ENCODE data around the gene HSPB1.

DNA sequence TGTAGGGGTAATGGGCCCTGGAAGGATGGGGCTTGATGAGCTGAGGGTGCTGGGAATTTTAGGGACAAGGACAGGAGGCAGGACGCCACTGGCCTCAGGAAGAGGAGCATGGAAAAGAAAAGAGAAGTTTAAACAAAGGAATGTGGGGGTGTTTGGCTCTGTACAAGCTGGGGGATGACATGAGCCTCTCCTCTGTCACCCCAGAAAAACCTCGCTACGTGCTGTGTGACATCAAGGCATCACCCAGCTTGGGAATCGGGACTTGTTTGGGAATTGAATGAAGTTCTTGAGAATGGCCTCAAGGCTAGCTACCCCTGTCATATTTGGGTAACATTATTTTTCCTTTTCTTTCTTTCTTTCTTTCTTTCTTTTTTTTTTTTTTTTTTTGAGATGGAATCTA, 47.7 kb upstream of the HSPB1 start:
- TF ChIP-seq TOX (CRISPR knock-in tag; IDR thresholded peaks at IDR 0.05; ENCODE audit: borderline replicate concordance) (no peak), ZFP3 (CRISPR knock-in tag; IDR thresholded peaks at IDR 0.05) (no peak), OSR1 (CRISPR knock-in tag; IDR thresholded peaks at IDR 0.05) (no peak), SNAI2 (CRISPR knock-in tag; IDR thresholded peaks at IDR 0.05) (no peak), ESRRG (CRISPR knock-in tag; IDR thresholded peaks at IDR 0.05) (no peak), CSDC2 (CRISPR knock-in tag; IDR thresholded peaks at IDR 0.05) (no peak), ZNF70 (CRISPR knock-in tag; IDR thresholded peaks at IDR 0.05) (no peak), BACH2 (CRISPR knock-in tag; IDR thresholded peaks at IDR 0.05; ENCODE audit: borderline replicate concordance) (no peak), TCF4 (CRISPR knock-in tag; IDR thresholded peaks at IDR 0.05; ENCODE audit: borderline replicate concordance) (no peak)
- TF ChIP-seq, protein P1, sequence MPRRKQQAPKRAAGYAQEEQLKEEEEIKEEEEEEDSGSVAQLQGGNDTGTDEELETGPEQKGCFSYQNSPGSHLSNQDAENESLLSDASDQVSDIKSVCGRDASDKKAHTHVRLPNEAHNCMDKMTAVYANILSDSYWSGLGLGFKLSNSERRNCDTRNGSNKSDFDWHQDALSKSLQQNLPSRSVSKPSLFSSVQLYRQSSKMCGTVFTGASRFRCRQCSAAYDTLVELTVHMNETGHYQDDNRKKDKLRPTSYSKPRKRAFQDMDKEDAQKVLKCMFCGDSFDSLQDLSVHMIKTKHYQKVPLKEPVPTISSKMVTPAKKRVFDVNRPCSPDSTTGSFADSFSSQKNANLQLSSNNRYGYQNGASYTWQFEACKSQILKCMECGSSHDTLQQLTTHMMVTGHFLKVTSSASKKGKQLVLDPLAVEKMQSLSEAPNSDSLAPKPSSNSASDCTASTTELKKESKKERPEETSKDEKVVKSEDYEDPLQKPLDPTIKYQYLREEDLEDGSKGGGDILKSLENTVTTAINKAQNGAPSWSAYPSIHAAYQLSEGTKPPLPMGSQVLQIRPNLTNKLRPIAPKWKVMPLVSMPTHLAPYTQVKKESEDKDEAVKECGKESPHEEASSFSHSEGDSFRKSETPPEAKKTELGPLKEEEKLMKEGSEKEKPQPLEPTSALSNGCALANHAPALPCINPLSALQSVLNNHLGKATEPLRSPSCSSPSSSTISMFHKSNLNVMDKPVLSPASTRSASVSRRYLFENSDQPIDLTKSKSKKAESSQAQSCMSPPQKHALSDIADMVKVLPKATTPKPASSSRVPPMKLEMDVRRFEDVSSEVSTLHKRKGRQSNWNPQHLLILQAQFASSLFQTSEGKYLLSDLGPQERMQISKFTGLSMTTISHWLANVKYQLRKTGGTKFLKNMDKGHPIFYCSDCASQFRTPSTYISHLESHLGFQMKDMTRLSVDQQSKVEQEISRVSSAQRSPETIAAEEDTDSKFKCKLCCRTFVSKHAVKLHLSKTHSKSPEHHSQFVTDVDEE (CRISPR knock-in tag; IDR thresholded peaks at IDR 0.05) = no peak
- TF ChIP-seq, protein P2, sequence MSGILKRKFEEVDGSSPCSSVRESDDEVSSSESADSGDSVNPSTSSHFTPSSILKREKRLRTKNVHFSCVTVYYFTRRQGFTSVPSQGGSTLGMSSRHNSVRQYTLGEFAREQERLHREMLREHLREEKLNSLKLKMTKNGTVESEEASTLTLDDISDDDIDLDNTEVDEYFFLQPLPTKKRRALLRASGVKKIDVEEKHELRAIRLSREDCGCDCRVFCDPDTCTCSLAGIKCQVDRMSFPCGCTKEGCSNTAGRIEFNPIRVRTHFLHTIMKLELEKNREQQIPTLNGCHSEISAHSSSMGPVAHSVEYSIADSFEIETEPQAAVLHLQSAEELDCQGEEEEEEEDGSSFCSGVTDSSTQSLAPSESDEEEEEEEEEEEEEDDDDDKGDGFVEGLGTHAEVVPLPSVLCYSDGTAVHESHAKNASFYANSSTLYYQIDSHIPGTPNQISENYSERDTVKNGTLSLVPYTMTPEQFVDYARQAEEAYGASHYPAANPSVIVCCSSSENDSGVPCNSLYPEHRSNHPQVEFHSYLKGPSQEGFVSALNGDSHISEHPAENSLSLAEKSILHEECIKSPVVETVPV (CRISPR knock-in tag; IDR thresholded peaks at IDR 0.05) = no peak
- TF ChIP-seq, protein P3, sequence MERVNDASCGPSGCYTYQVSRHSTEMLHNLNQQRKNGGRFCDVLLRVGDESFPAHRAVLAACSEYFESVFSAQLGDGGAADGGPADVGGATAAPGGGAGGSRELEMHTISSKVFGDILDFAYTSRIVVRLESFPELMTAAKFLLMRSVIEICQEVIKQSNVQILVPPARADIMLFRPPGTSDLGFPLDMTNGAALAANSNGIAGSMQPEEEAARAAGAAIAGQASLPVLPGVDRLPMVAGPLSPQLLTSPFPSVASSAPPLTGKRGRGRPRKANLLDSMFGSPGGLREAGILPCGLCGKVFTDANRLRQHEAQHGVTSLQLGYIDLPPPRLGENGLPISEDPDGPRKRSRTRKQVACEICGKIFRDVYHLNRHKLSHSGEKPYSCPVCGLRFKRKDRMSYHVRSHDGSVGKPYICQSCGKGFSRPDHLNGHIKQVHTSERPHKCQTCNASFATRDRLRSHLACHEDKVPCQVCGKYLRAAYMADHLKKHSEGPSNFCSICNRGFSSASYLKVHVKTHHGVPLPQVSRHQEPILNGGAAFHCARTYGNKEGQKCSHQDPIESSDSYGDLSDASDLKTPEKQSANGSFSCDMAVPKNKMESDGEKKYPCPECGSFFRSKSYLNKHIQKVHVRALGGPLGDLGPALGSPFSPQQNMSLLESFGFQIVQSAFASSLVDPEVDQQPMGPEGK (CRISPR knock-in tag; IDR thresholded peaks at IDR 0.05; ENCODE audit: borderline replicate concordance) = no peak
